ENCODE results near the gene PALM3.

DNA sequence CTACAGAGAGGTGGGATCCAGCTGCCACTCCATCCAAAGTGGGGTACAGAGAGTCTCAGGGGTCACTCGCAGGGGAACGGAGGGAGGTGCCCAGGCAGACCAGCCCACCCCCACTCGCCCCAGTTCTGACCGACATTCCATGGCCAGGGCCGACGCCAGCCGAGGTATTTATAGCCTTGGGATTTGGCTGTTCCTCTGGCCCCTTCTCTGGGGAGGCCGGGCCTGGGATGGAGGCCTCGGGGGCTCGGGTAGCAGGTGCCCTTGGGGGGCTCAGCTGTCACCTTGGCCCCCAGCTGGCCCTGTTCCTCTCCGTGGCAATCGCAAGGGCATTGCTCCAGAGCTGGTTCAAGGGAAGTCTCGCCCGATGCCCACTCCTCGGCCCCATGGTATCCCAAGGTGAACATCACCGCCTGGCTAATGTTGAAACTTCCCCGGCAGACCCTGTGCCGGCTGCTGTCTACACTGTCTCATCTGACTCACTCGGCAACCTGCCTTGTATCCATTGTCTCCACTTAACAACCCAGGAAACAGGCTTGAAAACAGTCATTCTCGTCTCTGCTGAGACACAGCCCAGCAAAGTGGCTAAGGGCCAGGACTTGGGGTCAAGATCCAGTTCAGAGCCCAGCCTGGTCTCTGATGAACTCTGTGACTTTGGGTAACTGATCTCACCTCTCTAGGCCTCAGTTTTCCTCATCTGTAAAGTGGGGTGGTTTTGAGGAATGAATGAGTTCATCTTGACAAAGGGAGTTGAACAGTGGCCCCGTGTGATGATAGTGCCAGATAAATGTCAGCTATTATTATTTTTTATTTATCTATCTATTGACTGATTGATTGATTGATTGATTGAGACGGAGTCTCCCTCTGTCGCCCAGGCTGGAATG lies 45.9 kb upstream of the PALM3 start:
- TF ChIP-seq POLR2AphosphoS5 (IDR thresholded peaks at IDR 0.05; ENCODE audit: low read depth, low read length) (no peak), TAF1 (IDR thresholded peaks at IDR 0.05; ENCODE audit: borderline replicate concordance, insufficient read depth, low read length) (no peak)
- TF ChIP-seq, protein P1, sequence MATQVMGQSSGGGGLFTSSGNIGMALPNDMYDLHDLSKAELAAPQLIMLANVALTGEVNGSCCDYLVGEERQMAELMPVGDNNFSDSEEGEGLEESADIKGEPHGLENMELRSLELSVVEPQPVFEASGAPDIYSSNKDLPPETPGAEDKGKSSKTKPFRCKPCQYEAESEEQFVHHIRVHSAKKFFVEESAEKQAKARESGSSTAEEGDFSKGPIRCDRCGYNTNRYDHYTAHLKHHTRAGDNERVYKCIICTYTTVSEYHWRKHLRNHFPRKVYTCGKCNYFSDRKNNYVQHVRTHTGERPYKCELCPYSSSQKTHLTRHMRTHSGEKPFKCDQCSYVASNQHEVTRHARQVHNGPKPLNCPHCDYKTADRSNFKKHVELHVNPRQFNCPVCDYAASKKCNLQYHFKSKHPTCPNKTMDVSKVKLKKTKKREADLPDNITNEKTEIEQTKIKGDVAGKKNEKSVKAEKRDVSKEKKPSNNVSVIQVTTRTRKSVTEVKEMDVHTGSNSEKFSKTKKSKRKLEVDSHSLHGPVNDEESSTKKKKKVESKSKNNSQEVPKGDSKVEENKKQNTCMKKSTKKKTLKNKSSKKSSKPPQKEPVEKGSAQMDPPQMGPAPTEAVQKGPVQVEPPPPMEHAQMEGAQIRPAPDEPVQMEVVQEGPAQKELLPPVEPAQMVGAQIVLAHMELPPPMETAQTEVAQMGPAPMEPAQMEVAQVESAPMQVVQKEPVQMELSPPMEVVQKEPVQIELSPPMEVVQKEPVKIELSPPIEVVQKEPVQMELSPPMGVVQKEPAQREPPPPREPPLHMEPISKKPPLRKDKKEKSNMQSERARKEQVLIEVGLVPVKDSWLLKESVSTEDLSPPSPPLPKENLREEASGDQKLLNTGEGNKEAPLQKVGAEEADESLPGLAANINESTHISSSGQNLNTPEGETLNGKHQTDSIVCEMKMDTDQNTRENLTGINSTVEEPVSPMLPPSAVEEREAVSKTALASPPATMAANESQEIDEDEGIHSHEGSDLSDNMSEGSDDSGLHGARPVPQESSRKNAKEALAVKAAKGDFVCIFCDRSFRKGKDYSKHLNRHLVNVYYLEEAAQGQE (IDR thresholded peaks at IDR 0.05; ENCODE audit: insufficient read depth in 1 of 2, low read depth in 2 of 2, low read length in 2 of 2) = no peak

Measured in PFSK-1 (cell line).